H9 (cell line): Measurements from ENCODE around the gene NFASC. TPM values are rescaled to one million over a fixed set of nuclear protein-coding genes. Genes with fewer than 3 reads are reported as not detected.

Experiments
- DNase-seq: peaks from one replicate; pipeline ENCODE4 v3.0.0-alpha.2; 2017
- H2AFZ ChIP-seq: one replicate; pipeline ENCODE4 v1.6.1; 2013; ENCODE audit warnings: mild to moderate bottlenecking, low read length, control low read depth, moderate library complexity
- H2AK5ac ChIP-seq: 2 replicates; pipeline ENCODE4 v1.6.1; 2013; ENCODE audit warnings: low read length, control low read depth, mixed read lengths; ENCODE audit not compliant: insufficient read length
- H2BK120ac ChIP-seq: one replicate; pipeline ENCODE4 v1.6.1; 2013; ENCODE audit warnings: low read depth, mild to moderate bottlenecking, low read length, control low read depth, inconsistent platforms; ENCODE audit not compliant: poor library complexity, severe bottlenecking
- H2BK12ac ChIP-seq: 2 replicates; pipeline ENCODE4 v1.6.1; 2013; ENCODE audit warnings: low read length, control low read depth, mixed read lengths, low read depth; ENCODE audit not compliant: insufficient read length
- H2BK15ac ChIP-seq: 2 replicates; pipeline ENCODE4 v1.6.1; 2013; ENCODE audit warnings: low read depth, low read length, control low read depth
- H2BK20ac ChIP-seq: one replicate; pipeline ENCODE4 v1.6.1; 2013; ENCODE audit warnings: low read depth, mild to moderate bottlenecking, low read length, control low read depth, inconsistent platforms; ENCODE audit not compliant: poor library complexity, severe bottlenecking
- H2BK5ac ChIP-seq: 2 replicates; pipeline ENCODE4 v1.6.1; 2013; ENCODE audit warnings: low read length, control low read depth, mixed read lengths; ENCODE audit not compliant: insufficient read length
- H3K14ac ChIP-seq: 2 replicates; pipeline ENCODE4 v1.6.1; 2013; ENCODE audit warnings: low read length, control low read depth; ENCODE audit not compliant: insufficient read depth
- H3K18ac ChIP-seq: 2 replicates; pipeline ENCODE4 v1.6.1; 2013; ENCODE audit warnings: low read depth, mild to moderate bottlenecking, mixed read lengths, low read length, control low read depth; ENCODE audit not compliant: insufficient read length
- H3K23ac ChIP-seq: 2 replicates; pipeline ENCODE4 v1.6.1; 2013; ENCODE audit warnings: low read length, control low read depth, mixed read lengths, low read depth; ENCODE audit not compliant: insufficient read length
- H3K23me2 ChIP-seq: 2 replicates; pipeline ENCODE4 v1.6.1; 2013; ENCODE audit warnings: low read depth, mild to moderate bottlenecking, mixed read lengths, low read length, control low read depth; ENCODE audit not compliant: insufficient read length, poor library complexity, severe bottlenecking
- H3K27ac ChIP-seq: 2 replicates; pipeline ENCODE4 v1.5.1; 2013; ENCODE audit warnings: low read length, control low read depth, mixed read lengths, low read depth; ENCODE audit not compliant: insufficient read length
- H3K27me3 ChIP-seq: 2 replicates; pipeline ENCODE4 v1.6.1; 2013; ENCODE audit warnings: low read length, control low read depth, inconsistent platforms; ENCODE audit not compliant: insufficient read depth
- H3K4ac ChIP-seq: 2 replicates; pipeline ENCODE4 v1.6.1; 2013; ENCODE audit warnings: low read depth, mild to moderate bottlenecking, control low read depth, inconsistent platforms, low read length, moderate library complexity
- H3K4me1 ChIP-seq: 2 replicates; pipeline ENCODE4 v1.6.1; 2013; ENCODE audit warnings: low read length, control low read depth, inconsistent platforms; ENCODE audit not compliant: insufficient read depth
- H3K4me2 ChIP-seq: 2 replicates; pipeline ENCODE4 v1.6.1; 2013; ENCODE audit warnings: low read length, control low read depth, mixed read lengths; ENCODE audit not compliant: insufficient read length, insufficient read depth
- H3K56ac ChIP-seq: 2 replicates; pipeline ENCODE4 v1.6.1; 2013; ENCODE audit warnings: low read depth, mild to moderate bottlenecking, mixed read lengths, low read length, control low read depth; ENCODE audit not compliant: insufficient read length
- H3K79me1 ChIP-seq: 2 replicates; pipeline ENCODE4 v1.6.1; 2013; ENCODE audit warnings: low read depth, mild to moderate bottlenecking, moderate library complexity, low read length, control low read depth, inconsistent platforms; ENCODE audit not compliant: insufficient read depth, poor library complexity, severe bottlenecking
- H3K79me2 ChIP-seq: 2 replicates; pipeline ENCODE4 v1.6.1; 2013; ENCODE audit warnings: low read length, control low read depth, inconsistent platforms; ENCODE audit not compliant: insufficient read depth
- H3K9ac ChIP-seq: 2 replicates; pipeline ENCODE4 v1.6.1; 2013; ENCODE audit warnings: low read length, control low read depth, mixed read lengths; ENCODE audit not compliant: insufficient read length; ENCODE audit errors: extremely low read depth
- H3K9me3 ChIP-seq: one replicate; pipeline ENCODE4 v1.6.1; 2013; ENCODE audit warnings: low read depth, low read length, inconsistent platforms; ENCODE audit not compliant: control insufficient read depth
- H3T11ph ChIP-seq: one replicate; pipeline ENCODE4 v1.6.1; 2013; ENCODE audit warnings: mild to moderate bottlenecking, low read length, control low read depth, inconsistent platforms
- H4K20me1 ChIP-seq: one replicate; pipeline ENCODE4 v1.6.1; 2013; ENCODE audit not compliant: control insufficient read depth, insufficient read length, insufficient read depth
- H4K5ac ChIP-seq: 2 replicates; pipeline ENCODE4 v1.6.1; 2013; ENCODE audit warnings: low read depth, mild to moderate bottlenecking, mixed read lengths, low read length, control low read depth; ENCODE audit not compliant: insufficient read length
- H4K8ac ChIP-seq: replicated peaks from 2 replicates; pipeline ENCODE4 v1.6.1; 2013; ENCODE audit warnings: low read length, control low read depth, mixed read lengths, low read depth; ENCODE audit not compliant: insufficient read length
- H4K91ac ChIP-seq: 2 replicates; pipeline ENCODE4 v1.6.1; 2013; ENCODE audit warnings: low read depth, mild to moderate bottlenecking, moderate library complexity, mixed read lengths, low read length, control low read depth; ENCODE audit not compliant: insufficient read length
- H3K27ac Mint-ChIP-seq, 3 experiments: 2 replicates in 2 of 3; 3 replicates in 1 of 3; pipeline ENCODE4 v1.8.0; 2020 to 2021; ENCODE audit warnings: mixed read lengths in 3 of 3, mild to moderate bottlenecking in 1 of 3, moderate library complexity in 1 of 3
- H3K27me3 Mint-ChIP-seq: 2 replicates; pipeline ENCODE4 v1.8.0; 2021; ENCODE audit warnings: low read depth, mild to moderate bottlenecking, moderate library complexity, mixed read lengths
- H3K36me3 Mint-ChIP-seq, 3 experiments: 2 replicates in 2 of 3; 3 replicates in 1 of 3; pipeline ENCODE4 v1.8.0; 2020 to 2021; ENCODE audit warnings: low read depth in 3 of 3, mixed read lengths in 3 of 3; ENCODE audit not compliant: insufficient read depth in 1 of 3
- H3K4me1 Mint-ChIP-seq, 2 experiments: 2 replicates each; pipeline ENCODE4 v1.8.0; 2020; ENCODE audit warnings: mixed read lengths in 2 of 2
- H3K4me3 Mint-ChIP-seq, 2 experiments: 2 replicates in 1 of 2; 3 replicates in 1 of 2; pipeline ENCODE4 v1.8.0; 2020 to 2021; ENCODE audit warnings: mild to moderate bottlenecking in 2 of 2, mixed read lengths in 2 of 2, moderate library complexity in 1 of 2
- H3K9me3 Mint-ChIP-seq, 2 experiments: 2 replicates in 1 of 2; 3 replicates in 1 of 2; pipeline ENCODE4 v1.8.0; 2020; ENCODE audit warnings: mild to moderate bottlenecking in 2 of 2, mixed read lengths in 2 of 2, moderate library complexity in 1 of 2
- CTCF ChIP-seq: fragments of 200-600 bp; sonication (generic); conservative IDR thresholded peaks from 3 replicates; pipeline ENCODE4 v1.8.0; 2021; ENCODE audit warnings: antibody characterized with exemption, mild to moderate bottlenecking
- WGBS: extraction: QIAGEN DNeasy Blood & Tissue Kit; methylation state at CpG from one replicate; pipeline ENCODE4 v1.1.7; 2013; ENCODE audit warnings: missing lambda C conversion rate, low lambda C conversion rate, mixed read lengths; ENCODE audit not compliant: insufficient read length; ENCODE audit errors: extremely low coverage; 5-methylcytosine and 5-hydroxymethylcytosine counted together
- total RNA-seq: library from RNA; stranded (reverse); gene quantifications from 2 replicates; pipeline ENCODE4 v1.2.1, GENCODE V29; 2021

NFASC gene
- total RNA-seq, 1 experiment from 2014 or later: 5.0 TPM

DNA sequence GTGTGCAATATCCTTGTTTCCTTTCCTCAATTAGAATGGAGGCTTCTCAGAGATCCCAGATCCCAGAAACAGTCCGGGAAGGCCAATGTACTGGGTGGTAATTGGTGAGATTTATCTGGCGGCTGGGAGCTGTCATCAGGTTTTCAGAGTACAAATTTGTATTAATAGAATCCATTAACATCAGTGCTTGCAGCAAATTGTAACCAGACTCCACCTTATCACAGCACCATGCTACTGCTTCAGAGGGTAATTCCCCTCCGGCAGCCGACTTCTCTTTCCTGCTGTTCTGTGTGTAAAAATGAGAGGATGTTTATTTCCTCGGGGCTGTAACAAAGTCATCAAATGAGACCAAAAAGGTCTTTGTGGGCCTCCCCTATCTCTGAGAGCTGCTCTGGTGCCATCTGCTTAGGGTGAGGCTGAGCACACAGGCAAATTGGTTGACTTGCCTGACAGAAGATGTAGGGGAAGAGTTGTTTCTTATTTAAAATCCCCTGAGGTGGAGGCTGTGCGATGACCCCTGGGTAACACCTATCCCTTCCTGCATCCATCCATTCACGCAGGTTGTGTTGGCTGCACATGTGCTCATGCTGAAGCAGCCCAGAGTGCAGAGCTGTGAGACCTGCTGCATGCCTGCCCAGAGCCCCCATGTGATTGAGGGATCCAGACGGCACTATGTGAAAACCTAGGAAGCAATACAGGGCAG, 19.2 kb downstream of the NFASC start:
- H4K8ac ChIP-seq: no peak overlapping the region
- H3K9ac ChIP-seq: no peak overlapping the region
- TF ChIP-seq CTCF: no peak
- no peak overlapping the region for H3K27ac Mint-ChIP-seq
- H4K20me1 ChIP-seq: no peaks in the 10 kb centered on the region
- no peak overlapping the region for H3K27ac ChIP-seq
- H3T11ph ChIP-seq: no peak overlapping the region
- H2BK12ac ChIP-seq: no peak overlapping the region
- H3K79me2 ChIP-seq: no peaks in the 10 kb centered on the region
- no CpG with 5 or more reads among the region's 8 CpGs for WGBS
- peaks cover 0 to 2% of the 10 kb centered on the region in 2 experiments; a peak in 1 of 4 replicates for H3K4me1 Mint-ChIP-seq
- no peak overlapping the region for H2BK15ac ChIP-seq
- no peak overlapping the region for H2BK5ac ChIP-seq
- H4K91ac ChIP-seq: no peak overlapping the region
- peaks cover 1% of the 10 kb centered on the region; the same call in 1 of the 2 replicates for H3K27me3 Mint-ChIP-seq
- no peak overlapping the region; the same call in 1 of the 2 replicates for H3K14ac ChIP-seq
- H4K5ac ChIP-seq: no peak overlapping the region
- H2AFZ ChIP-seq: no peak overlapping the region
- H3K9me3 Mint-ChIP-seq: no peaks in the 10 kb centered on the region
- no peak overlapping the region for H2AK5ac ChIP-seq
- H2BK120ac ChIP-seq: no peak overlapping the region
- H3K27me3 ChIP-seq: no peaks in the 10 kb centered on the region
- DNase-seq: no peak
- H3K18ac ChIP-seq: no peak overlapping the region
- H3K56ac ChIP-seq: no peak overlapping the region
- no peak overlapping the region for H3K4ac ChIP-seq
- peaks cover 0 to 2% (median 0%) of the 10 kb centered on the region in 3 experiments; a peak in 1 of 7 replicates for H3K36me3 Mint-ChIP-seq
- no peaks in the 10 kb centered on the region for H3K79me1 ChIP-seq
- H3K23me2 ChIP-seq: no peaks in the 10 kb centered on the region
- no peaks in the 10 kb centered on the region for H3K9me3 ChIP-seq
- H3K4me2 ChIP-seq: no peak overlapping the region
- peaks cover 8% of the 10 kb centered on the region; the same call in 1 of the 2 replicates for H3K4me1 ChIP-seq
- no peak overlapping the region for H3K23ac ChIP-seq
- no peak overlapping the region for H3K4me3 Mint-ChIP-seq
- H2BK20ac ChIP-seq: no peak overlapping the region
